ENCODE measurements around the gene EMCN.

- TF ChIP-seq MAFK (IDR thresholded peaks at IDR 0.05; ENCODE audit: low read depth, low read length) (no peak), MAX (IDR thresholded peaks at IDR 0.05) (no peak), JUND (IDR thresholded peaks at IDR 0.05; ENCODE audit: low read length) (no peak), CTCF (IDR thresholded peaks at IDR 0.05; ENCODE audit: control extremely low read depth in 1 of 3, insufficient read depth in 1 of 3, low read depth in 1 of 3, low read length in 3 of 3) (no peak), HDAC6 (IDR thresholded peaks at IDR 0.05; ENCODE audit: low read depth, low read length) (no peak), EZH2 (IDR thresholded peaks at IDR 0.05; ENCODE audit: low read depth, low read length, severe bottlenecking) (no peak), TAF1 (IDR thresholded peaks at IDR 0.05; ENCODE audit: low read depth, low read length) (no peak), POLR2A (IDR thresholded peaks at IDR 0.05; ENCODE audit: control extremely low read depth in 1 of 2, low read depth in 2 of 2, low read length in 2 of 2) (no peak), HDAC2 (IDR thresholded peaks at IDR 0.05; ENCODE audit: borderline replicate concordance in 1 of 2, low read depth in 2 of 2, low read length in 2 of 2) (no peak), KDM5A (IDR thresholded peaks at IDR 0.05; ENCODE audit: low read length) (no peak), RNF2 (IDR thresholded peaks at IDR 0.05; ENCODE audit: borderline replicate concordance, low read depth, low read length, missing control alignments, poor library complexity, severe bottlenecking) (no peak)
Observed at GRCh38 chr4:100493756-100494155, 24.1 kb downstream of the EMCN start.
